NCI-H446 treated with DMSO at 0.1 percent for 48 hours (cell line): Measurements from ENCODE around the gene OPCML.

ENCODE experiments used
- DNase-seq: peaks from one replicate; lab custom pipeline; 2025; lab: John Stamatoyannopoulos, UW

The OPCML gene

DNA sequence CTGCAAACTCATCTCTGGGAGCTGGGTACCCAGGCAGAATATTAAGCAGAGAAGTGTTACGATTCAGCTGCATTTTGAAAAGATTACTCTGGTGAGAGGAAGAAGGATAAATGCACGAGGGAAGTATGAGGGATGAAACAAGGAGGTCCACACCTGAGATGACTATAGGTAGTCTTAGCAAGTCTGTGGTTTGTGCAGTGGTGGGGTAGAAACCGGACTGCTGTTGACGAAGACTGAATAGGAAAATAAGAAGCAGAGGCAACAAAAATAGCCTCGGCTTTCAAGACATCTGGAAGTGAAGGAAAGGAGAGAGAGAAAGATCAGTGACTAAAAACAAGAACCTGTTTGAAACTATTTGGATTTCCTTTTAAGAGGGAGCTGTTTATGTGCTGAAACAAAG is 810.8 kb downstream of the OPCML start:
- DNase-seq, result no peak

DNA sequence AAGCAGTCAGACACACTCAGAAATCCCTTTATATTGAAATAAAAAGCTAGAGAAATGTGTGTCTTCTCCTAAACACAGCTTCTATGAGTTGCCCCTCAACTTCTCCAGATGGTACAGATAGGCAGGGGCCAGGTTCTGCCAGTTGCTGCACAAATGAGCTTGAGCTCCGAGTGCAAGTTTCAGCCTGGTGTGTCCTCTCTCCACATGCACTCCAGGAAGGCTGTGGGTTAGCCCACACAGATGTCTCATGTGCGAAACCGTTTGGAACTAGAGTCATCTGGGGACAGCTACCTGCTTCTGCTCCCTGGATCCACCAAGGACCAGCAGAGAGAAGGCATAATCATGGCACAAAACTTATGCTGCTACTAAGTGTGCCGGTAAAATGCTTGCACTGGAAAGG is 812.6 kb downstream of the OPCML start:
- DNase-seq, result no peak

DNA sequence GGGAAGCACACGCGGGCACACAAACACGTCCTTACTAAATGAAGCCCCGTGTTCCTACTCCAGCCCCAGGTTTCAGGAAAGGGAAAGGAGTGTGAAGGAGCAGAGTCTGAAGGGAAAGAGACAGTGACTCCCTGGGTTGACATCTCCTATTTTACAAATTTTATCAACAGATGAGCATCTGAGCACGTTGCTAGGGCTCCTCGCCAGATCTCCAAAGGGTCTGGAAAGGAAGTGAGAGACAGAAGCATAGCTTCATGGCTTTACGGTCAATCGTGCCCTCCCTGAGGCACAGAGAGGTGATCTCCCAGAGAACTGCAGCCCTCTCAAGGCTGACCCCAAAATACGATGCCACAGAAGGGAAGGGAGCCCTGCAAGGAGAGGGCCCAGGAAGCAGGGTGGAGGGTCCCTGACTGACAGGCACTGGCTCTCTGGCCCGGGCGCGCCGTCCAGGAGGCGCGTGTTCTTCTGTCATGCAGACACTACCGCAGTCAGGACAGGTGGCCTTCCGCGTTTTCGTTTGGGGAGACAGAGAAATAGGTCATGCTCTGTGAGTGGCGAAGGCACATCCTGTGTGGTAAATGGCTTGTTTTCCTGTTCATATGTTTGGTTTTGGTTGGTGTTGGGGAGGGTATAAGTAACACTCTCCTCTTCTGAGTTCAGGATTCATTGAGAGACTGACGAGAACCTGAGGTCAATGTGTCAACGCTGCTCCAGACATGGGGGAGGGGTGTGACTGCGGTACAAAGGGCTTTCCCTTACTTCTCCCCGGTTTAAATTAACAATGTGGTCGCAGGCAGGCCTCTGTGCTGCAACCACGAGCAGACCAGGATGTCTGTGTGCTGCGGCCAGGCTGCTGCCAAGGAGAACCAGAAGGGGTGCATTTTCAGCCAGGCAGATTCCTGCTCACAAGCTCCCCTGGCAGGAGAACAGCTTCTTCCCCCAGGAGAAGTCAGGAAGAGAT is 813.3 kb downstream of the OPCML start:
- DNase-seq, result no peak

DNA sequence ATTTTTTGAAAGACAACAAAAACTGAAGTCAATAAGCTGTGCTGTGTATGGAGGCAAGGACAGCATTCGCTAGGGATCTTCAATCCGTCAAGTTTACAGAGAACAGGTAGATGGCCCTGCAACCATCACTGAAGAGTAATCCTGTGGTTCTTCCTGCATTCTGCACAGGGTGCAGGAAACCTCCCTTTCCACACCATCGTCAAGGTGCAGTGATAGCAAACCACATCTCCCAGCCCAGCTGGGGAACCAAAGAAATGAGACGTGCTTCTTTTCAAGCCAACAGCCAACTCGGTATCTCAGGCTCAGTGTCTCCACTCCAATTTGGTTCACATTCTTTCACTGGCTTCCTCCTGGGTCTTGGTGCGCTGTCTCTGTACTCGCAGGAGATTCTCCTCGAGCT is 814.5 kb downstream of the OPCML start:
- no peak for DNase-seq

DNA sequence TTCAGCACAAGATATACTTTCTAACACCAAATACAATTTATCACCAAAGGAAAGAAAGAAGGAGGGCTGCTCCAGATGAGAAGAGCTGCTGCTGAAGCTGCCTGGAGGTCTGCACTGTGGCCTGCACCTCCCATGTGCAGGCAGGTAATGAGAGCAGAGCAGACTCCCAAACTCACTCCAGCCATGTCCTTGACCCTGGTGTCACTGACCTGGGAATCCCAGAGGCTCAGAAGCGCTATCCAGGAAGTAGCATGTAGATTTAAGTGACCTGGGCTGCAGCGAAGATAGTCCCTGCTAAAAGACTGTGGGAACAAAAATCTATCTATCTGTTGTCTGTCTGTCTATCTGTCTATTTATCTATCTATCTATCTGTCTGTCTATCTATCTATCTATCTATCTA is 816.3 kb downstream of the OPCML start:
- no peak for DNase-seq

DNA sequence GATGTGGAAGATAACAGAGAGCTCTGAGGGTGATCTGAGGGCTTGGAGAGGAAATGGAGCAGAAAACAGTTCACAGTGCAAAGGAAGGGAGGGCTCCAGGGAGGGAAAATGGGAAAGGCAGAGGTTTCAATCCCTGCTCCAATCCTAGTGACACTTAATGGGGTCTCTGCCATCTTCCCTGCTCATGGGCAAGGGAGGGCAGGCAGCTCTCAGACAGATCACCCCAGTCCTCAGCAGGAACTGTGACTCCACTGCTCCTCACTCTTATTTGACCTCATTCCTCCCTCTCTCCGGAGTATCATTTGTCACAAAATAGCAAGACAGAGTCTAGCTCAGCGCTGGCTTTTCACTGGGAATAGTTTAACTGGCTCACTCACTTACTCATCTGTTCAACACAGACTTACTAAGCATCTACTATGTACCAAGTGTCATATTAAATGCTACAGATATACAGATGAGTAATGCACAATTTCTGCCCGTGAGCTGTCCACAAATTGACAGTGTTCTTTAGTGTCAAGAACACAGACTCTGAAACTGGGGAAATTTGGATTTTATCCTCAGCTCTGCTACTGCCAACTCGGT is 817.4 kb downstream of the OPCML start:
- no peak for DNase-seq

DNA sequence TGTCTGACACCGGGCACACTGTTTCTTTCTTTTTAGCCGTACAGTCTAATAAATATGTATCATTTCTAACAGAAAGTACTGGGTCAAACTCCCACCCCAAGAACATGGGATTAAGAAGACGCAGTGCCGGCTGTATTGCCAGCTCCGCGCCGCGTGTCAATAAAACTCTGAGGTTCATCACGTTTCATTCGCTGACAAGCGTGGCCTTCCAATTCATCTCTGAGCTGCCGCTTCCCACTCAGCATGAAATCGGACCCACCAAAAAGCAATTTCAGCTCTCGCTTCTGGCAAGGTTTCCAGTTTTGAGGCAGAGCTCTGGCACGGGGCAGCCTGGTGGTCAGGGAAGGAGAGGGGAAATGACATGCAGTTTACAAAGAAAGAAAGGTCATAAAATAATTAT is 819.8 kb downstream of the OPCML start:
- DNase-seq, result no peak

DNA sequence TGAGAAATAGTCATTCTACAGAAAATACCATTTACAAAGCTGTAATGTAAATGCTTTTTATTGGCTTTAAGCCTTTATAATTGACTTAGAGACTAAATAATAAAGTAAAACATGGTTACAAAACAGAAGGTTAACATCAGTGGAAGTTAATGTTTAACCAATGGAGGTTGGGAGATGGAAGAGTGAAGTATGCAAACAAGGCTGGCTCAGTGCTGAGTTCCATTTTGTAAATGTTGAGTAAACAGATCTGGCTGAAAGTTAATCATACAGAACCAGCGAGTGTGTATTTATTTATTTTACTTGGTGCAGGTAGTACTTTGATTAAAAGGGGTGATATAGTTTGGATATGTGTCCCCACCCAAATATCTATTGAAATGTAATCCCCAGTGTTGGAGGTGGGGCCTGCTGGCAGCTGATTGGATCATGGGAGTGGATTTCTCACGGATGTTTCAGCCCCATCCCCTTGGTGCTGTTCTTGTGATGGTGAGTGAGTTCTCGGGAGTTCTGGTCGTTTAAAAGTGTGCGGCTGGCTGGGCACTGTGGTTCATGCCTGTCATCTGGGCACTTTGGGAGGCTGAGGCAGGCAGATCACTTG is 827.4 kb downstream of the OPCML start:
- DNase-seq, result no peak

DNA sequence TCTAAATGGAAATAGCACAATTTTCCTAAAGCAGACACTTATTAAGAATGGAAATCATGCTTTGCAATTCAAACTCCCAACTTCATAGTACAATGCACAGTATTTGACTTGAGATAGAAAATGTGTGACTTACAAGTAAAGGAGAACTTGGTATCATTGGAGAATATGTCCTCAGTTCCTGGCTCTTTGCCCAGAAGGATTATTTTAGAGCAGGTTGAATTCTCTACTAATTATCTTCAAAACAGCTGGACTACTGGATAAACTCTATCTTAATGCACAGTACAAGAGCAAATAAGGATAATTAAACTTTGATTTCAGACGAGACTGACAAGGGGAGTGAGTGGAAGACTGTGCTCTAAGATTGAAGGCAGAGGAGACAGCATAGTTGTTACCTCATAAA is 839.4 kb downstream of the OPCML start:
- no peak for DNase-seq

DNA sequence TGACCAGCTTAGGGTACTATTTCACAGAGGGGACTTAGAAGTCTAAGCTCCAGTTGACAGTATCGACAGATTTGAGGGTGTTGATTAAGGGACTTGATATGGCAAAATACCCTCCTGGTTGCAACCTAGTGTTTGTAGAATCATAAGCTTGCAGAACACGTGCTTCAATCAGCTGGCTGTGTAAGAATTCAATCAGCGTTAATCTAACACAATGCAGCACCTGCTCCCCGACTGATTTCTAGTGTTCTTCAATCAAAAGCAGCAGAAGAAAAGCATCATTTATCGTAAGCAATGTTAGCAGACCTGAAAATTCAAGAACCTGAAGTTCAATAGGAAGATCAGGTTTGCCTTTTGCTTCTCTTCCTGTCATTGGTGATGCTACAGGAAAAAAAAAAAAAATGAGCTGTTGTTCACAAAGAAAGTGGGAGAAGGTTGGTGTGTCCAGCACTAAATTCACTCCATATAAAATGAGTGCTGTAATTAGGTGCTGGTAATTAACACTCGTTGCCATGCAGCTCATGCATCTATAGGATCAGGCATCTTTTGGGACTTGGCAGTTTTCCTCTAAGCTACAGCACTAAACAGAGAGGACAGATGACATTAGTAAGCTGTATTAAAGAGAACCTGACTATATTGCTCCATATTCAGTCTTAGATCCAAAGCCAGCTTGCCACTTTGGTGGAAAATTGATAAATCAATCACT is 840.3 kb downstream of the OPCML start:
- no peak for DNase-seq

DNA sequence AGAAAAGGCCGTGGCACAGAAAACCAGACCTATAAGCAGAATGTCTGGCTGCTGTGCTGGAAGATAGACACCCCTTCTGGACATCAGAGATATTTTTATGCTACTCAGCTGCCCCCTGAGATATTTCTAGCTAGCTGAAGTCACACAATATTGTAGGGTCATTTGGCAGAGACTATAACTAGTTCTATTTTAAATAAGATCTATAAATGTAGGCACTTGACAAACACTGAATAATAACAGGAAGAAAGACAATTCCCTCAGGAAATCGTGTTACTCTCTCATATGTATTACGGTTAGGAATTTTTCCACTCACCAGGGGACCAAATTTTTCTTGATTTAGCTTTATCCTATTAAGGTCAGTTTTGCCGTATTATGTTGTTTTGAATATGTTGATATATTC is 845.4 kb downstream of the OPCML start:
- DNase-seq, result no peak

DNA sequence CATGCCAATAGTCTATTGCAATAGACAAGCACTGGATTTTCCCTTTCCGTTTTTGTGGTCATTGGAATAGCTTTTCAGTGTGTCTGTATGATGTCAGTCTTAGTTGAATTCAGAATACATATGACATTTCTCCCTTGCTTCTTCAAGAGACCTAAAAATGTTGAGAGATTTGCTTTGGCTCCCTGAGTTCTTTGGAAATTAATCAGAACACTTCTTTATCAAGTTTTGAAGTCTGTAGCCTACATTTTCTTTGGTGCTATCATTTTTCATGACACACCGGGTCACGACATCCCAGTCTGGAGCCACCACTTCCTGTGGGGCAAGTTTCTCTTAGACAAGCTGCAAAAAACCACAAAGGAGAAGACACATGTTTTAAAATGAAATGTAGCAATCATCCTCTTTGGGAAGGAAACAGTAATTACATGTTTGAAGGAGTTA is 847.1 kb downstream of the OPCML start:
- no peak for DNase-seq

DNA sequence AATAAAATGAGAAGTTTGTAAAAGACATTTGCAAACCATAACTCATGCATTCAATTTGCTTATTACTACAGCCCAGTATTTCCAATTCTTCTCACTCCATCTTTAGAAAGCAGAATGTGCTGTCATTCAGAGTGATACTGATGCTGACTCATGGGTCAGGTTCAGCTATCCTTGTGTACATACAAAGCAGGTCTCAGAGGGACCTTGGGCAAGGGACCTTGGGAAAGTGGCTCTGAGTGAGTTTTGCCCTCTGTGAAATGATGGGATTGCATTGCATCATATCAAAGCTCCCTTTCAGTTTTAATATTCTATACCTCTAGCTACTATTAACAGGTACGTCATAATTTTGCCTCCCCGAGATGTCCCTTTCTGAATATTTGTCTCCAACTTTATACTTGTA is 848.7 kb downstream of the OPCML start:
- DNase-seq, result no peak

DNA sequence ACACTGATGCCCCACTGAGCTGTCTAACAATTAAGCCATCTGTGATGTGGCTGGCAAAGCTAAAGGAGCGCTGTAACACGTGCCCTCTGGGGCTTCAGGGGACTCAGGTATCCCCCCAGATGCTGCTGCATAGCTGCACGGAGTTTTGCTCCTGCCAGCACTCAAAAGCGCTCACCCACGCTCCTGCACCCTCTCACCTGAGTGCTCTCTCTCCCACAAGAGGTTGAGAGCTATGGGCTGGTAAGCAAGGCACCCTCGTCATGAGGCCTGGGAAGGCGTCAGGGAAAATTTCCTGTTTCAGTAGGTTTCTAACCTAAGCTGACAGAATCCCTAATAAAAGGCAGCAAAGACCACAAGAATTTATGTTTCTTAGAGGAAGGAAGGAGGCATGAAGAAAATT is 850.3 kb downstream of the OPCML start:
- DNase-seq, result no peak

DNA sequence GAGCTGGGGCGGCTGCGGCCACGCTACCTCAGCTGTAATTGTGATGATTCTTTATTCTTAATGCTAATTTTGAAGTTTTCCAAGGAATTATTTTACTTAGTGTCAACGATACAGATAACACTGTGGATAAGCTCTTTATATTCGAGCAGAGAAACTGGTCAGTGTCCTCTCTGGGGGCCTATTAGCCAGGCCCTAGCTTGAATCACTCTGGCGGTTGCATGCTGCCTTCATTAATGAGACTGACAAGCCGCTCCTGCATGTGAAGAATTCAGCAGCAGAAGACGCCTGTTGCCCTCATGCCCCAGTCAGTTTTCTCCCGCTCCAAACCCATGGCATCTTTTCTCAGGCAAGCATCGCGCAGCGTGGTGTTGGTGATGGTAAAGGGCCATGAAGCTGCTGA is 851.7 kb downstream of the OPCML start:
- DNase-seq, result no peak

DNA sequence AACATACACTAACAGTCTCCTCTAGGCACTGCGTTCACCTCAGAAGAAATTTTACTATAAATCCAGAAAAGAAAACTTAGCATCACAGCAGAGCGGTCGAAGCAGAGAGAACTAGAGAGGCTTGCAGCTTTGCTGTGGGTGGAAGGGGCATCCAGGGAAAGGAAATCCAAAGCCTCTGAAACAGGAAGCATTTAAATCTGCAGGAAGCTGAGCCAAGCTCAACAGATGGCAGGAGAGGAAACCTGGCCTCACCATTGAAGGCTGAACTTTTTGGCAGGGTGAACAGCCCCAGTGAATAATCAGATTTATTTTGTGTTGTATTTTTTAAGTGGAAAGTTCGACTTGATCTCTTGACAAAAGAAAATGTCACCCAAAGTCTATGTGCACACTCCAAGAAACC is 858.1 kb downstream of the OPCML start:
- no peak for DNase-seq

DNA sequence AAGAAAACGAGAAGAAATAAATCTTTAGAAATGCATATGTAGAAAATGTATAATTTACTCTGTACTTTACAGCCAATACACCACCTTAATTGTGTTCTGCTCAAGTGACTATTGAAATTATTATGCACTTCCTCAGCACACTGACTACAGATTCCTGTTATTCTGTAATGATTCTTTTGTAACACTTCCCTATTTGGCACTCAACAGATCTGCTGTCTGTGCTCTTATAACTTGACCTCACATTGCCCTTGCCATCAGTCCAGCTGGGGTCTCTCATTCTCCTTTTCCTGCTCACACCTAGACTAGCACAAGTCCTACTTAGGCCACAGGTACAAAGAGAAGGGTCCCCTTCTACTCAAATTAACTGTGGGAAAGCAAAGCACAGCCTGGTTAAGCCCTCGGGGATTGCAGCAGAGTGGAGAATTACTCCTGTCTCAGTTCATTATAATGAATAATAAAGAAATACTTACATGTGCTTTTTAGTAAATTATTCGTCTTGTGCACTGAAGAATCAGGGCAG is 860.4 kb downstream of the OPCML start:
- DNase-seq, result no peak

DNA sequence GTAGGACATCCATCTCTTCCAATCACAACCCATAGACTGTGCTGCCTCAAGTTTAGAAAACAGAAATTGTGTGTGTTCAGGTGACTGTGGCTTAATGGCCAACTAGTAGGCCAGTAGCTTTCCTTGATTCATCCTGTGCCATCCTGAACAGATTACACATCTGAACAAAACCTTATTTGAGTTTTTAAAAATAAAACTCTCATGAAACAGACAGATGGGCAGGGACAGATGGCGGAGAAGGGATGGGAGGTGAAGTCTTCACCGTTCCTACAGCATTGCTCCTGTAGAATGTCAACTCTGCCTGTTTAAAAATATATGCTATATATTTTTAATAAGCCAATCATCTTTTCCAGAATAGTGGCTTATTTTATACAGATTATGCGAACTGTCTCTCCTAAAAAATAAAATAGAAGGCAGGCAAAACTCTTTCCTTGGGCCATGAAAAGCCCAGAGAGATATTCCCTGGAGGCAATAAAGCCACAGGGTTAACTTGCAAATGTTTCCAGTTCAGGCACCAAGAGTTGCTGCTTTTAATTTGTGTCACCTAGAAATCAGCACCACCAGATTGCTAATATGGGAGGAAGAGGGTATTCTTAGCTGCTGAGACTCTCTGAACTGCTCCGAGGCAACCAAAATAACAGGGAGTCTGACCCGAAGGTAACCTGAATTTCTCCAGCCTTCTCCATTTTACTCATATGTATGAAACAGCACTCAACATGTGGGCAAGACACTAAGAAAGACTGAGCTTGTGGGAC is 861.2 kb downstream of the OPCML start:
- DNase-seq, result no peak

DNA sequence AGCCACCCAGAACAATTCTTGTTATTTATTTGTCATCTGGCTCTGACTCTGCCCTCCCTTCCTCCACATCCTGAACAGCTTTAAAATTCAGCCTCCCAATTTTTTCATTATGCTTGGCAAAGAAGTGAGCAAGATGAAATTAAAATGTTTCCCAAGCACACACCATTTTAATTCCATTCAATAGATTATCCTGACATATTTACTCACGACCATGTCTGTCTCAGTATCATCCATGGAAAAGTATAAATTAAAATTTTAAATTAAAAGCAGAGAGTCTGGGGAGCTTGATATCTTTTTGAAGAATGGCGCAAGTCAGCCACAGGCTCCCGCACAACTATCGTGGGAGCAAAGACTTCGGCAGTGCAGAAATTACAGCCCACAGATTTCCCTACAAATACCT is 862.4 kb downstream of the OPCML start:
- DNase-seq, result no peak

DNA sequence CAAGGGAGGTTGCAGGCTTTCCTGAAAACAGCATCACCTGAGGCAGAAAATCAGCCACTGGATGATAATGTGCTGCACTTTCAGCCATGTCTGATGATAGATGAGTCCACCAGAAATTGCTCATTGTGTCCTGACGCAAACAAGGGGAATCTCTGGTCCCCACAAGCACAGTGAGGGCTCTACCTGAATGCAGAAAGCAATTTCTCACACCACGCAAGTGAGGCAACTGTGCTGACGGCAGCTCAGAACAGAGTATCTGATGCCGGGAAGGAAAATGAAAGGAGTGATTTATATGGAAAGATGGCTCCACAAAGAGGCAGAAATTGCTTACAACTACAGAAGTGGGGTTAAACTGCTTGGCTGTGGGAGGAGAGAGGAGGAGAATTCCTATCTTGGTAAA is 867.1 kb downstream of the OPCML start:
- no peak for DNase-seq

DNA sequence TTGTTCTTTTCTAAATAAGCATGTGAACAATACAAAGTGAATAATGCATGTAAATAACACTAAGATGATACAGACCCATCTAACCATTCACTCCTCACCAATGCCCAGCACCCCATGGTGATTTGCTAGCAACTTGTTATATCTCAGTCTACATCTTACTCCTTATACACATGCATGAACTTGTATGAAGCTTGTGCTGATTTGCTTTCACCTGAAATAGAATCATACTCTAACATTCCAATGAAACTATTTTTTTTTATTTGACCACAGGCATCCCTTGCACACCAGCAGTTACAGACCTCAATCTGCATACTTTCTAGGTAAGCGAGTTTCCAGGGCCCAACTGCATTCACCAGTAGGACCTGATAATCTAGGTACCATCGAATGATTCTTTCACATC is 873.6 kb downstream of the OPCML start:
- no peak for DNase-seq

DNA sequence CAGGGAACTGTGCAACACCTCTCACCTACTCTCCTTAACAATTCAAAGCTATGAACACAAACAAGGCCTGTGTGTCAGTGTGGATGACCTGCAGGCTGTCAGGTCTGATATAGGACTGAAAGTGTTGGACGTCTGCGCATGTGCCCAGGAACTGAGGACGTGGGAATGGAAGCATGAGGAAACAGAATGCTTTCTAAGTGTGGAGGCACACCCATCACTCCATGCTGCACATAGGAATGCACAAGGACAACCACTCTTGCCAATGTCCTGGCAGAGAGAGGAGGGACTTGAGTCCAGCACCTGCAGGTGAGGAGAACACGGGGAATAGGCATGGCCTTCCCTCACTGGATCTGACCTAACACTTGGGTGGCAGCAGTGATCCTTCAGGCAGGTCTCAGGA is 874.3 kb downstream of the OPCML start:
- DNase-seq, result no peak
